T-cell (primary cell): Measurements from ENCODE around the gene PIK3R1. TPM values are rescaled to one million over a fixed set of nuclear protein-coding genes. Genes with fewer than 3 reads are reported as not detected.

Experiments
- ATAC-seq, 4 experiments: fragments of 200-7000 bp in 3 of 4; fragments of 150-1000 bp in 1 of 4; cut with Tn5 transposase; replicated peaks in 1 of 4; 1 replicate in 3 of 4; 2 replicates in 1 of 4; pipeline ENCODE4 v1.10.0; 2021; ENCODE audit warnings: moderate library complexity in 3 of 4, mild to moderate bottlenecking in 2 of 4, moderate number of reproducible peaks in 1 of 4
- CTCF ChIA-PET, 2 donors: fragments of 300-600 bp; sonication (Branson Sonifier 250); formaldehyde crosslinking; loops; one replicate each; lab custom pipeline; 2022; ENCODE audit warnings: antibody characterized with exemption in 2 of 2; lab: Charles Lee
- POLR2A ChIA-PET, 2 donors: fragments of 300-600 bp; sonication (Branson Sonifier 250); formaldehyde crosslinking; loops; one replicate each; lab custom pipeline; 2022; ENCODE audit warnings: antibody characterized with exemption in 2 of 2; lab: Charles Lee
- DNase-seq, 35 experiments: peaks; one replicate each; pipeline versions ENCODE4 v3.0.0 to v3.0.0-alpha.2; 2013 to 2023
- H3K27ac ChIP-seq: one replicate; pipeline ENCODE4 v1.5.1; 2013; ENCODE audit warnings: low read length
- H3K27me3 ChIP-seq, 2 experiments: replicated peaks in 1 of 2; 1 replicate in 1 of 2; 2 replicates in 1 of 2; pipeline versions ENCODE4 v1.6.1 to v1.7.0; 2013; ENCODE audit warnings: low read length in 1 of 2, mixed read lengths in 1 of 2; ENCODE audit not compliant: control insufficient read depth in 2 of 2, insufficient read depth in 2 of 2; ENCODE audit errors: extremely low read depth in 1 of 2
- H3K36me3 ChIP-seq, 2 donors: 1 replicate in 1 of 2; 2 replicates in 1 of 2; pipeline versions ENCODE4 v1.6.1 to v1.7.0; 2013; ENCODE audit warnings: low read length in 1 of 2; ENCODE audit not compliant: control insufficient read depth in 2 of 2, insufficient read depth in 1 of 2; ENCODE audit errors: extremely low read depth in 1 of 2
- H3K4me1 ChIP-seq, 2 experiments: 1 replicate in 1 of 2; 2 replicates in 1 of 2; pipeline versions ENCODE4 v1.6.1 to v1.7.0; 2013; ENCODE audit warnings: low read length in 2 of 2, mixed read lengths in 1 of 2; ENCODE audit not compliant: insufficient read depth in 2 of 2, control insufficient read depth in 1 of 2; ENCODE audit errors: extremely low read depth in 1 of 2
- H3K4me3 ChIP-seq, 2 donors: 1 replicate in 1 of 2; 2 replicates in 1 of 2; pipeline versions ENCODE4 v1.5.1 to v1.7.0; 2013; ENCODE audit warnings: mild to moderate bottlenecking in 2 of 2, low read length in 1 of 2, moderate library complexity in 1 of 2; ENCODE audit not compliant: control insufficient read depth in 1 of 2; ENCODE audit errors: extremely low read depth in 1 of 2
- H3K9me3 ChIP-seq: 2 replicates; pipeline ENCODE4 v1.7.0; 2013
- H3K27ac Mint-ChIP-seq, 2 donors: one replicate each; pipeline ENCODE4 v1.8.0; 2020 to 2021; ENCODE audit warnings: mild to moderate bottlenecking in 2 of 2, mixed read lengths in 2 of 2
- H3K27me3 Mint-ChIP-seq, 2 donors: one replicate each; pipeline ENCODE4 v1.8.0; 2021 to 2022; ENCODE audit warnings: mixed read lengths in 2 of 2
- H3K36me3 Mint-ChIP-seq: one replicate; pipeline ENCODE4 v1.8.0; 2021; ENCODE audit warnings: mixed read lengths
- H3K4me1 Mint-ChIP-seq, 3 donors: one replicate each; pipeline ENCODE4 v1.8.0; 2020 to 2022; ENCODE audit warnings: mixed read lengths in 3 of 3, mild to moderate bottlenecking in 1 of 3
- H3K4me3 Mint-ChIP-seq, 3 donors: one replicate each; pipeline ENCODE4 v1.8.0; 2020 to 2022; ENCODE audit warnings: mild to moderate bottlenecking in 3 of 3, mixed read lengths in 3 of 3, moderate library complexity in 3 of 3
- H3K9me3 Mint-ChIP-seq, 3 donors: one replicate each; pipeline ENCODE4 v1.8.0; 2020 to 2022; ENCODE audit warnings: mixed read lengths in 3 of 3
- WGBS: methylation state at CpG from one replicate; pipeline ENCODE4 v1.1.5; 2013; ENCODE audit warnings: missing lambda C conversion rate; ENCODE audit not compliant: insufficient coverage; 5-methylcytosine and 5-hydroxymethylcytosine counted together
- total RNA-seq, 35 experiments: library from RNA in 6 of 35; stranded (reverse) in 6 of 35; fragments of 120-200 nt in 1 of 35; gene quantifications; one replicate each; pipeline versions ENCODE4 v1.2.1 to v1.2.4 and lab custom pipeline; 2013 to 2026

Gene PIK3R1
- total RNA-seq, 5 donors from 2014 or later (not counting 1 experiment from before 2014, with no cell fraction given) = 83.7 to 370 (median 105) TPM

GRCh38 chr5:68315679-68316271 lies 100.2 kb downstream of the PIK3R1 start:
- CTCF ChIA-PET = no interaction called here
- H3K4me3 ChIP-seq = no peak overlapping the region
- peak in 24 of 35 experiments; percentile 1 to 61 (median 4) for DNase-seq
- no peaks in the 10 kb centered on the region for H3K36me3 ChIP-seq
- peaks cover 10 to 13% (median 11%) of the 10 kb centered on the region in 3 donors for H3K4me1 Mint-ChIP-seq
- H3K27ac ChIP-seq = no peak overlapping the region
- H3K27ac Mint-ChIP-seq = no peak overlapping the region
- POLR2A ChIA-PET = no interaction called here
- no peaks in the 10 kb centered on the region for H3K36me3 Mint-ChIP-seq
- no peaks in the 10 kb centered on the region for H3K27me3 Mint-ChIP-seq
- no peaks in the 10 kb centered on the region for H3K9me3 ChIP-seq
- H3K27me3 ChIP-seq = no peaks in the 10 kb centered on the region
- ATAC-seq = peak in 3 of 4 experiments; percentile 37 to 90 (median 72)
- peaks cover 0 to 2% (median 0%) of the 10 kb centered on the region in 3 donors for H3K9me3 Mint-ChIP-seq
- peaks cover 0 to 10% of the 10 kb centered on the region in 2 experiments for H3K4me1 ChIP-seq
- H3K4me3 Mint-ChIP-seq = no peak overlapping the region
- WGBS = 0% methylated on average over 2 of the region's 6 CpGs

GRCh38 chr5:68316469-68316868 lies 100.9 kb downstream of the PIK3R1 start:
- ChIA-PET CTCF (interaction anchor here in 1 of 2 donors (0.7 kb wide), 1 partner anchor 788 kb away, joined by 3 read pairs; no protein-coding TSS in a partner anchor), POLR2A (interaction anchor here in 1 of 2 donors (1.0 kb wide), 1 partner anchor 78 kb away, joined by 3 read pairs; no protein-coding TSS in a partner anchor)
- H3K27me3 ChIP-seq = no peaks in the 10 kb centered on the region
- no peaks in the 10 kb centered on the region for H3K36me3 ChIP-seq
- no peak overlapping the region for H3K4me3 Mint-ChIP-seq
- peaks cover 0 to 2% (median 0%) of the 10 kb centered on the region in 3 donors for H3K9me3 Mint-ChIP-seq
- ATAC-seq (no peak), DNase-seq (no peak)
- no peaks in the 10 kb centered on the region for H3K27me3 Mint-ChIP-seq
- H3K27ac ChIP-seq = no peak overlapping the region
- peaks cover 10 to 13% (median 11%) of the 10 kb centered on the region in 3 donors for H3K4me1 Mint-ChIP-seq
- peaks cover 0 to 10% of the 10 kb centered on the region in 2 experiments for H3K4me1 ChIP-seq
- H3K4me3 ChIP-seq = no peak overlapping the region
- WGBS = no CpG with 5 or more reads among the region's 3 CpGs
- H3K27ac Mint-ChIP-seq = no peak overlapping the region
- no peaks in the 10 kb centered on the region for H3K9me3 ChIP-seq
- H3K36me3 Mint-ChIP-seq = no peaks in the 10 kb centered on the region

- no peaks in the 10 kb centered on the region for H3K27me3 ChIP-seq
- DNase-seq = no peak
- Mint-ChIP-seq H3K36me3 (no peaks in the 10 kb centered on the region), H3K4me3 (no peak overlapping the region), H3K27ac (no peak overlapping the region), H3K4me1 (peaks cover 10 to 13% (median 11%) of the 10 kb centered on the region in 3 donors), H3K9me3 (peaks cover 0 to 2% (median 0%) of the 10 kb centered on the region in 3 donors), H3K27me3 (no peaks in the 10 kb centered on the region)
- H3K9me3 ChIP-seq = no peaks in the 10 kb centered on the region
- no peak overlapping the region for H3K27ac ChIP-seq
- peaks cover 0 to 10% of the 10 kb centered on the region in 2 experiments for H3K4me1 ChIP-seq
- ChIA-PET CTCF (no interaction called here), POLR2A (no interaction called here)
- no peaks in the 10 kb centered on the region for H3K36me3 ChIP-seq
- no peak for ATAC-seq
- WGBS = 95% methylated on average over 3 of the region's 5 CpGs
- no peak overlapping the region for H3K4me3 ChIP-seq
Measured at GRCh38 chr5:68317646-68318045, 102.1 kb downstream of the PIK3R1 start.

GRCh38 chr5:68318955-68319705 lies 103.6 kb downstream of the PIK3R1 start:
- DNase-seq (no peak), ATAC-seq (no peak)
- H3K4me3 Mint-ChIP-seq = no peak overlapping the region
- no peaks in the 10 kb centered on the region for H3K36me3 Mint-ChIP-seq
- no peaks in the 10 kb centered on the region for H3K27me3 Mint-ChIP-seq
- ChIA-PET CTCF (interaction anchor here in 1 of 2 donors (0.7 kb wide), 1 partner anchor 106 kb away, joined by 3 read pairs; no protein-coding TSS in a partner anchor), POLR2A (interaction anchor here (0.7 kb wide), 2 partner anchors 39 to 99 kb away, joined by 4 to 5 read pairs; no protein-coding TSS in a partner anchor)
- H3K4me3 ChIP-seq = no peak overlapping the region
- no peak overlapping the region for H3K27ac Mint-ChIP-seq
- H3K4me1 ChIP-seq = peaks cover 0 to 10% of the 10 kb centered on the region in 2 experiments
- H3K9me3 Mint-ChIP-seq = peaks cover 0 to 2% (median 0%) of the 10 kb centered on the region in 3 donors
- H3K36me3 ChIP-seq = no peaks in the 10 kb centered on the region
- no peak overlapping the region for H3K27ac ChIP-seq
- H3K27me3 ChIP-seq = no peaks in the 10 kb centered on the region
- WGBS = 81% methylated on average over 6 of the region's 6 CpGs
- peaks cover 10 to 13% (median 11%) of the 10 kb centered on the region in 3 donors for H3K4me1 Mint-ChIP-seq
- H3K9me3 ChIP-seq = no peaks in the 10 kb centered on the region

GRCh38 chr5:68319706-68320412 lies 104.3 kb downstream of the PIK3R1 start:
- H3K4me1 Mint-ChIP-seq = peaks cover 10 to 13% (median 11%) of the 10 kb centered on the region in 3 donors
- H3K36me3 ChIP-seq = no peaks in the 10 kb centered on the region
- no peaks in the 10 kb centered on the region for H3K27me3 Mint-ChIP-seq
- no peaks in the 10 kb centered on the region for H3K27me3 ChIP-seq
- no peaks in the 10 kb centered on the region for H3K9me3 ChIP-seq
- no peaks in the 10 kb centered on the region for H3K36me3 Mint-ChIP-seq
- peaks cover 0 to 2% (median 0%) of the 10 kb centered on the region in 3 donors for H3K9me3 Mint-ChIP-seq
- ChIA-PET CTCF (interaction anchor here in 1 of 2 donors (0.7 kb wide), 1 partner anchor 276 kb away, joined by 3 read pairs; no protein-coding TSS in a partner anchor), POLR2A (interaction anchor here in 1 of 2 donors (0.7 kb wide), 1 partner anchor 39 kb away, joined by 4 read pairs; no protein-coding TSS in a partner anchor)
- no peak overlapping the region for H3K4me3 Mint-ChIP-seq
- no peak overlapping the region for H3K27ac ChIP-seq
- no peak overlapping the region for H3K27ac Mint-ChIP-seq
- H3K4me3 ChIP-seq = no peak overlapping the region
- peaks cover 0 to 10% of the 10 kb centered on the region in 2 experiments for H3K4me1 ChIP-seq
- ATAC-seq = no peak
- 80% methylated on average over 1 of the region's 4 CpGs for WGBS
- DNase-seq = no peak
